PC-9 (cell line): ENCODE results near the gene MYH1. TPM values are rescaled to one million over a fixed set of nuclear protein-coding genes. Genes with fewer than 3 reads are reported as not detected.

ENCODE experiments used
- BruUV-seq: library from RNA; stranded (reverse); fragments of 400-500 nt; replicated peaks from 2 replicates; lab custom pipeline; 2021; lab: Mats Ljungman, UMichigan
- CTCF ChIA-PET: fragments of 300-600 bp; sonication (Branson Sonifier 250); formaldehyde crosslinking; loops from one replicate; lab custom pipeline; 2022; ENCODE audit warnings: antibody characterized with exemption; lab: Charles Lee
- POLR2A ChIA-PET: fragments of 300-600 bp; sonication (Branson Sonifier 250); formaldehyde crosslinking; loops from one replicate; lab custom pipeline; 2022; ENCODE audit warnings: antibody characterized with exemption; ENCODE audit not compliant: unreplicated experiment; lab: Charles Lee
- DNase-seq, 2 experiments: peaks; one replicate each; pipeline versions ENCODE4 v3.0.0 to v3.0.0-alpha.2; 2015 to 2022; ENCODE audit warnings: mixed read lengths in 1 of 2
- H2AFZ ChIP-seq: fragments of 200-600 bp; sonication (generic); 2 replicates; pipeline ENCODE4 v1.8.1; 2017; ENCODE audit warnings: antibody characterized with exemption
- H3F3A ChIP-seq: fragments of 200-600 bp; sonication (generic); 2 replicates; pipeline ENCODE4 v1.8.1; 2017; ENCODE audit warnings: antibody characterized with exemption, mild to moderate bottlenecking, low read depth; ENCODE audit not compliant: insufficient read depth
- H3K27ac ChIP-seq: fragments of 200-600 bp; sonication (generic); 2 replicates; pipeline ENCODE4 v1.6.1; 2016; ENCODE audit warnings: mixed run types
- H3K27me3 ChIP-seq: fragments of 200-600 bp; sonication (generic); 2 replicates; pipeline ENCODE4 v1.6.1; 2016; ENCODE audit warnings: low read depth, mixed run types; ENCODE audit not compliant: insufficient read depth
- H3K36me3 ChIP-seq: fragments of 200-600 bp; sonication (generic); 2 replicates; pipeline ENCODE4 v1.6.1; 2016; ENCODE audit warnings: low read depth, mixed run types
- H3K4me1 ChIP-seq: fragments of 200-600 bp; sonication (generic); replicated peaks from 2 replicates; pipeline ENCODE4 v1.6.1; 2016; ENCODE audit warnings: mixed run types; ENCODE audit not compliant: insufficient read depth
- H3K4me2 ChIP-seq: fragments of 200-600 bp; sonication (generic); 2 replicates; pipeline ENCODE4 v1.6.1; 2017; ENCODE audit warnings: mixed run types
- H3K4me3 ChIP-seq: fragments of 200-600 bp; sonication (generic); 2 replicates; pipeline ENCODE4 v1.6.1; 2016; ENCODE audit warnings: mixed run types
- H3K79me2 ChIP-seq: fragments of 200-600 bp; sonication (generic); 2 replicates; pipeline ENCODE4 v1.6.1; 2017; ENCODE audit warnings: low read depth, mixed run types
- H3K9me2 ChIP-seq: fragments of 200-600 bp; sonication (generic); 2 replicates; pipeline ENCODE4 v1.8.1; 2017; ENCODE audit warnings: mild to moderate bottlenecking; ENCODE audit not compliant: insufficient read depth
- H3K9me3 ChIP-seq: fragments of 200-600 bp; sonication (generic); 2 replicates; pipeline ENCODE4 v1.8.1; 2016; ENCODE audit warnings: low read depth; ENCODE audit not compliant: insufficient read depth
- H4K20me1 ChIP-seq: fragments of 200-600 bp; sonication (generic); 2 replicates; pipeline ENCODE4 v1.8.1; 2017; ENCODE audit not compliant: insufficient read depth
- CTCF ChIP-seq: fragments of 200-600 bp; sonication (generic); conservative IDR thresholded peaks from 2 replicates; pipeline ENCODE4 v1.6.1; 2017; ENCODE audit warnings: mixed run types, antibody characterized with exemption, mild to moderate bottlenecking, moderate library complexity
- EZH2 ChIP-seq: fragments of 200-600 bp; sonication (generic); IDR thresholded peaks from 2 replicates; pipeline ENCODE4 v1.8.0; 2017; ENCODE audit warnings: antibody characterized with exemption, low read depth
- intact Hi-C: fragments of 100-400 bp; cut with micrococcal nuclease; formaldehyde crosslinking; loops from one replicate; pipeline ENCODE4 v1.10.0; 2022; ENCODE audit not compliant: unreplicated experiment
- total RNA-seq: library from RNA; stranded (reverse); gene quantifications from 2 replicates; pipeline ENCODE4 v1.2.3, GENCODE V29; 2021

The MYH1 gene
- total RNA-seq, 1 experiment from 2014 or later: not detected

GRCh38 chr17:10557422-10557821, 39.1 kb upstream of the MYH1 start:
- Histone ChIP-seq H3K4me1 (no peaks in the 10 kb centered on the region), H3F3A (no peaks in the 10 kb centered on the region), H3K36me3 (no peaks in the 10 kb centered on the region), H3K9me3 (no peaks in the 10 kb centered on the region), H4K20me1 (no peaks in the 10 kb centered on the region), H3K27ac (no peak overlapping the region), H3K4me3 (no peak overlapping the region), H3K27me3 (peaks cover 20% of the 10 kb centered on the region; the same call in 1 of the 2 replicates), H2AFZ (no peak overlapping the region), H3K4me2 (no peak overlapping the region), H3K9me2 (no peaks in the 10 kb centered on the region), H3K79me2 (no peaks in the 10 kb centered on the region)
- intact Hi-C loops: no loop called here
- ChIA-PET POLR2A (no interaction called here), CTCF (no interaction called here)
- BruUV-seq: no TSS peak
- TF ChIP-seq CTCF (no peak), EZH2 (no peak)
- no peak for DNase-seq

- no TSS peak for BruUV-seq
- Histone ChIP-seq H3K36me3 (no peaks in the 10 kb centered on the region), H3K9me3 (no peaks in the 10 kb centered on the region), H3K4me1 (no peaks in the 10 kb centered on the region), H3F3A (no peaks in the 10 kb centered on the region), H4K20me1 (no peaks in the 10 kb centered on the region), H3K4me3 (no peak overlapping the region), H3K9me2 (no peaks in the 10 kb centered on the region), H3K27me3 (peaks cover 27% of the 10 kb centered on the region), H3K79me2 (no peaks in the 10 kb centered on the region), H2AFZ (no peak overlapping the region), H3K27ac (no peak overlapping the region), H3K4me2 (no peak overlapping the region)
- CTCF ChIA-PET: no interaction called here
- POLR2A ChIA-PET: no interaction called here
- TF ChIP-seq CTCF (no peak), EZH2 (no peak)
- intact Hi-C loops: no loop called here
- DNase-seq: no peak
Measured at GRCh38 chr17:10556301-10557005, 38.1 kb upstream of the MYH1 start.

GRCh38 chr17:10550014-10550413, 31.7 kb upstream of the MYH1 start:
- intact Hi-C loops: no loop called here
- H4K20me1 ChIP-seq: no peaks in the 10 kb centered on the region
- H3K9me3 ChIP-seq: no peaks in the 10 kb centered on the region
- DNase-seq: no peak
- BruUV-seq: no TSS peak
- H3K27ac ChIP-seq: no peak overlapping the region
- H3K4me2 ChIP-seq: no peak overlapping the region
- no peak for TF ChIP-seq EZH2
- TF ChIP-seq CTCF: no peak
- H3K4me1 ChIP-seq: no peaks in the 10 kb centered on the region
- H3F3A ChIP-seq: no peaks in the 10 kb centered on the region
- H2AFZ ChIP-seq: no peak overlapping the region
- H3K79me2 ChIP-seq: no peaks in the 10 kb centered on the region
- no peaks in the 10 kb centered on the region for H3K9me2 ChIP-seq
- POLR2A ChIA-PET: no interaction called here
- CTCF ChIA-PET: no interaction called here
- H3K4me3 ChIP-seq: no peak overlapping the region
- peaks cover 28% of the 10 kb centered on the region for H3K27me3 ChIP-seq
- H3K36me3 ChIP-seq: no peaks in the 10 kb centered on the region
